ENCODE measurements around the gene ADAM33.

DNA sequence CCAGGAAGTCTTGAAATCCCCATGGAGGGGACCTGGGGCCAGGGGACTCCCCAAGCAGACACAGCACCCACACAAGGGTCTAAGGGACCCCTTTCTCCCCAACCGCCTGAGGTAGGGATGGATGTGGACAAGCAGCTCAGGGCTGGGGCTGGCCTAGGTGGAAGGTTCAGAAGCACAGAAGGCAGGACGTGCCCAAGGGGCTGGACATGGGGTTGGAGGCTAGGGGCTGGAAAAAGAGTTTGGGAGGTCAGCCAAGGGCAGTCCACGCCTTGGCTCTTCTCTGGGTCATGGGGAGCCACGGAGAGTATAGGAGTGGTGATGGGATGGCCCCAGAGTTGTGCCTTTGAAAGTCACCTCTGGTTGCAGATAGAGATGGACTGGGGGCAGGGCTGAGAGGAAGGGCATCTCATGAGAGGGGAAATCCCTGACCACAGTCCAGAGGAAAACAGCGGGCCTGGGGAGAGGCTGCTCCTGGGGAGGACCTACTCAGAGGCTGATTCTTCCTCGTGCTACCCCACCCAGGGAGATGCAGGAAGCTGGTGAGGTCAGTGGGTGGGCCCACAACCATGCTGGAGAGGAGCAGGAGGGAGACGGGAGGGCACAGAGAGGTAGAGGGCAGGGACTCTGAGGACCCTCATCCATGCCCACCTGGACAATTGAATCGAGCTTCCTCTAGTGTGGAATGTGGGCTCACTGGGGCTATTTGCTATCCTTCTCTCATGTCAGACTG lies 48.2 kb upstream of the ADAM33 start:
- TF ChIP-seq, protein P1, sequence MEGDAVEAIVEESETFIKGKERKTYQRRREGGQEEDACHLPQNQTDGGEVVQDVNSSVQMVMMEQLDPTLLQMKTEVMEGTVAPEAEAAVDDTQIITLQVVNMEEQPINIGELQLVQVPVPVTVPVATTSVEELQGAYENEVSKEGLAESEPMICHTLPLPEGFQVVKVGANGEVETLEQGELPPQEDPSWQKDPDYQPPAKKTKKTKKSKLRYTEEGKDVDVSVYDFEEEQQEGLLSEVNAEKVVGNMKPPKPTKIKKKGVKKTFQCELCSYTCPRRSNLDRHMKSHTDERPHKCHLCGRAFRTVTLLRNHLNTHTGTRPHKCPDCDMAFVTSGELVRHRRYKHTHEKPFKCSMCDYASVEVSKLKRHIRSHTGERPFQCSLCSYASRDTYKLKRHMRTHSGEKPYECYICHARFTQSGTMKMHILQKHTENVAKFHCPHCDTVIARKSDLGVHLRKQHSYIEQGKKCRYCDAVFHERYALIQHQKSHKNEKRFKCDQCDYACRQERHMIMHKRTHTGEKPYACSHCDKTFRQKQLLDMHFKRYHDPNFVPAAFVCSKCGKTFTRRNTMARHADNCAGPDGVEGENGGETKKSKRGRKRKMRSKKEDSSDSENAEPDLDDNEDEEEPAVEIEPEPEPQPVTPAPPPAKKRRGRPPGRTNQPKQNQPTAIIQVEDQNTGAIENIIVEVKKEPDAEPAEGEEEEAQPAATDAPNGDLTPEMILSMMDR (IDR thresholded peaks at IDR 0.05) = no peak
- TF ChIP-seq EZH2 (IDR thresholded peaks at IDR 0.05; ENCODE audit: borderline replicate concordance, insufficient read depth, low read depth, low read length, poor library complexity, severe bottlenecking) = no peak

All from B cell (primary cell).